Fibroblast of lung (primary cell): Measurements from ENCODE around the gene CLDN19.

Experiments used
- EZH2 ChIP-seq: IDR thresholded peaks from 2 replicates; pipeline ENCODE4 v1.5.1; 2012; ENCODE audit warnings: low read length, control low read depth, mild to moderate bottlenecking; ENCODE audit errors: missing control alignments
- TF ChIP-seq, protein P1 (sequence below), 2 donors: IDR thresholded peaks in 1 of 2; conservative IDR thresholded peaks in 1 of 2; 1 replicate in 1 of 2; 2 replicates in 1 of 2; pipeline ENCODE4 v1.5.1; 2011 to 2012; ENCODE audit warnings: low read length in 2 of 2, control low read depth in 1 of 2, inconsistent platforms in 1 of 2, low read depth in 1 of 2, mild to moderate bottlenecking in 1 of 2

DNA sequence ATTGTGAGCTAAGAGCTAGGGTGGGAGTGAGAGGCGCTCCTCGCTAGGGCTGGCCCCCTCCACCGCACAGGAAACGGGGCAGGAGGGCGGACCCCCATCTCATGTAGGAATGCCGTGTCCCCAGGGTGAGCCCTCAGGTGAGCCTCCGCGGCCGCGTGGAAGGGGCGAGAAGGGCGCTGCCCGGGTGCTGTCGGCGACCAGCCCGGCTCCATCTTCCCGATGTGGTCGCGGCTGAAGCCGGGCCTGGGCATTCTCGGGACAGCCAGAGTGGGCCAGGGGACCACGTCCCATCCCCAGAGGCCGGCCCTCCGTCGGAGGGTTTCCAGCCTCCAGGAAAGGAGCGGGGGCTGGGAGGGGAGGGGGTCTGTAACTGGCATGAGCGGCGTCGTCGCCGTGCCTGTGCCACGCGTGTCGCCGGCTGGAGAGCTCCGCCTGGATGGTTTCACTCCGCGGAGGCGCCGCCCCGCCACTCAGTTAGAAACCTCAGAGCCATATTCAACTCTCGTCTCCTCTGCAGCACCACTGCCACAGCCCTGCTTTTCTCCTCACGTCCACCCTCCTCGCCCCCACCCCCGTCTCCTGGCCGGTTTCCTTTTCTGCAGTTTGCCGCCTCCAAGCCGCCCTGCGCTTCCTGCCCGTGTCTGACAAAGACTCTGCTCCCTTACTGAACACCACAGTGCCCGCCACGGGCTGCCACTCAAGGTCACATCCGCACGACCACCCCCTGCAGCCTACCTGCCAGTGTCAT is 45.1 kb upstream of the CLDN19 start, which contains the start of gene TMEM269:
- TF ChIP-seq, protein P1, sequence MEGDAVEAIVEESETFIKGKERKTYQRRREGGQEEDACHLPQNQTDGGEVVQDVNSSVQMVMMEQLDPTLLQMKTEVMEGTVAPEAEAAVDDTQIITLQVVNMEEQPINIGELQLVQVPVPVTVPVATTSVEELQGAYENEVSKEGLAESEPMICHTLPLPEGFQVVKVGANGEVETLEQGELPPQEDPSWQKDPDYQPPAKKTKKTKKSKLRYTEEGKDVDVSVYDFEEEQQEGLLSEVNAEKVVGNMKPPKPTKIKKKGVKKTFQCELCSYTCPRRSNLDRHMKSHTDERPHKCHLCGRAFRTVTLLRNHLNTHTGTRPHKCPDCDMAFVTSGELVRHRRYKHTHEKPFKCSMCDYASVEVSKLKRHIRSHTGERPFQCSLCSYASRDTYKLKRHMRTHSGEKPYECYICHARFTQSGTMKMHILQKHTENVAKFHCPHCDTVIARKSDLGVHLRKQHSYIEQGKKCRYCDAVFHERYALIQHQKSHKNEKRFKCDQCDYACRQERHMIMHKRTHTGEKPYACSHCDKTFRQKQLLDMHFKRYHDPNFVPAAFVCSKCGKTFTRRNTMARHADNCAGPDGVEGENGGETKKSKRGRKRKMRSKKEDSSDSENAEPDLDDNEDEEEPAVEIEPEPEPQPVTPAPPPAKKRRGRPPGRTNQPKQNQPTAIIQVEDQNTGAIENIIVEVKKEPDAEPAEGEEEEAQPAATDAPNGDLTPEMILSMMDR (conservative IDR thresholded peaks at IDR 0.05 in 1 of 2, IDR thresholded peaks at IDR 0.05 in 1 of 2; ENCODE audit: low read depth in 1 of 2, low read length in 2 of 2): no peak
- TF ChIP-seq EZH2: no peak
